ENCODE measurements around the gene TTC7B. TPM values are rescaled to one million over a fixed set of nuclear protein-coding genes. Genes with fewer than 3 reads are reported as not detected.

The TTC7B gene
- total and polyA plus RNA-seq, 7 donors = 18.9 to 97.0 (median 59.0) TPM

- Histone ChIP-seq H3K27me3 (ENCODE audit: insufficient read depth in 3 of 3, low read length in 2 of 3) (no peaks in the 10 kb centered on the region), H3K4me3 (no peak overlapping the region), H3K4me1 (peaks cover 50% of the 10 kb centered on the region), H3K9me3 (no peaks in the 10 kb centered on the region), H3K36me3 (ENCODE audit: insufficient read depth in 1 of 2, low read depth in 1 of 2) (no peaks in the 10 kb centered on the region), H3K27ac (no peak overlapping the region)
- DNase-seq (no peak), ATAC-seq (no peak)
- WGBS, 3 donors = 87 to 99% (median 91%) methylated on average over 5 of the region's 5 CpGs
- intact Hi-C loops (cut with DNase I) = no loop called here
- TF ChIP-seq CTCF (IDR thresholded peaks at IDR 0.05) = no peak
Measured at GRCh38 chr14:90812109-90812508, 4.1 kb downstream of the TTC7B start.

- ATAC-seq (no peak), DNase-seq (peak in 1 of 2 donors; percentile 27)
- intact Hi-C loops (cut with DNase I) = no loop called here
- no peaks in the 10 kb centered on the region for H3K36me3 ChIP-seq (ENCODE audit: insufficient read depth in 1 of 2, low read depth in 1 of 2)
- peak overlapping the region; percentile 52 for H3K27ac ChIP-seq
- no peaks in the 10 kb centered on the region for H3K27me3 ChIP-seq (ENCODE audit: insufficient read depth in 3 of 3, low read length in 2 of 3)
- TF ChIP-seq CTCF (IDR thresholded peaks at IDR 0.05) = no peak
- no peaks in the 10 kb centered on the region for H3K9me3 ChIP-seq
- no peak overlapping the region for H3K4me3 ChIP-seq
- WGBS, 3 donors = 91 to 92% (median 91%) methylated on average over 10 of the region's 10 CpGs
- peaks cover 53% of the 10 kb centered on the region for H3K4me1 ChIP-seq
Measured at GRCh38 chr14:90811641-90812040, 4.6 kb downstream of the TTC7B start.

DNA sequence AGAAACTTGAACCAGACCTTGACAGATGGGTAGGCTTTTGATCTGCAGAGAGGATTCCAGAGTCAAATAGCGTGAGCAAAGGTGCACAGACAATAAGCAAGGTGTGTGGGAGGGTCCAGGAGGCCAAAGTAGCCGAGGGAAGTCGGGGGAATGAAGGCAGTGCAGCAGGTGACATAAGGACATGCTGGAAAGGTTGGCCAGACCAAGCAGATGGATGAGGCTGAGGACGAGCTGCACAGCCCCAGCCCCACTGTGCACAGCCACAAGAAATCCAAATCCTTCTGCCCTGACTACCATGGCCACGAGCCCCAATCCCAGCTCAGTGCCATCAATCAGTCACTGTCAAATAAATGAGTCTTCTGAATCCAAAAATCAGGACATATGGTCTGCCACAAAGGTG is 5.4 kb downstream of the TTC7B start:
- Histone ChIP-seq H3K9me3 (no peaks in the 10 kb centered on the region), H3K27me3 (ENCODE audit: insufficient read depth in 3 of 3, low read length in 2 of 3) (no peaks in the 10 kb centered on the region), H3K36me3 (ENCODE audit: insufficient read depth in 1 of 2, low read depth in 1 of 2) (no peaks in the 10 kb centered on the region), H3K4me1 (peaks cover 62% of the 10 kb centered on the region), H3K27ac (peak overlapping the region; percentile 52), H3K4me3 (no peak overlapping the region)
- ATAC-seq (peak in 2 of 4 donors; percentile 12 to 20), DNase-seq (peak in 1 of 2 donors; percentile 28)
- TF ChIP-seq CTCF (IDR thresholded peaks at IDR 0.05) = no peak
- intact Hi-C loops (cut with DNase I) = no loop called here
- 25 to 59% (median 36%) methylated on average over 5 of the region's 5 CpGs for WGBS, 3 donors

- peaks cover 60% of the 10 kb centered on the region for H3K4me1 ChIP-seq
- no peaks in the 10 kb centered on the region for H3K36me3 ChIP-seq (ENCODE audit: insufficient read depth in 1 of 2, low read depth in 1 of 2)
- TF ChIP-seq CTCF (IDR thresholded peaks at IDR 0.05) = no peak
- H3K9me3 ChIP-seq = no peaks in the 10 kb centered on the region
- H3K4me3 ChIP-seq = no peak overlapping the region
- WGBS, 3 donors = 44 to 66% (median 51%) methylated on average over 7 of the region's 7 CpGs
- intact Hi-C loops (cut with DNase I) = no loop called here
- H3K27me3 ChIP-seq (ENCODE audit: insufficient read depth in 3 of 3, low read length in 2 of 3) = no peaks in the 10 kb centered on the region
- peak overlapping the region; percentile 52 for H3K27ac ChIP-seq
- DNase-seq (peak in 1 of 2 donors; percentile 50), ATAC-seq (peak; percentile 29 to 69 (median 47))
Measured at GRCh38 chr14:90809530-90810312, 6.5 kb downstream of the TTC7B start.

Measured in psoas muscle (tissue), 8 donors.